HG03521 (cell line): ENCODE measurements around the gene SLC4A4.
A peak's percentile ranks its signal among the peaks of the same experiment; 100 is the strongest.

Experiments
- ATAC-seq: cut with Tn5 transposase; IDR thresholded peaks from one replicate; pipeline ENCODE4 v1.9.1; 2021; ENCODE audit warnings: mild to moderate bottlenecking, moderate library complexity; ENCODE audit not compliant: unreplicated experiment

Gene SLC4A4

GRCh38 chr4:71587995-71588394, 249.2 kb downstream of the SLC4A4 start:
- ATAC-seq: no peak

- ATAC-seq: no peak
Measured at GRCh38 chr4:71592793-71593192, 254.0 kb downstream of the SLC4A4 start.

GRCh38 chr4:71593311-71593710, 254.5 kb downstream of the SLC4A4 start:
- no peak for ATAC-seq

- ATAC-seq: no peak
Measured at GRCh38 chr4:71595576-71596108, 256.8 kb downstream of the SLC4A4 start.

GRCh38 chr4:71599578-71599977, 260.8 kb downstream of the SLC4A4 start:
- ATAC-seq: no peak

- no peak for ATAC-seq
Measured at GRCh38 chr4:71602289-71602900, 263.6 kb downstream of the SLC4A4 start.

- peak; percentile 95 for ATAC-seq
Measured at GRCh38 chr4:71604785-71605184, 266.0 kb downstream of the SLC4A4 start.

GRCh38 chr4:71607109-71607508, 268.3 kb downstream of the SLC4A4 start:
- ATAC-seq: no peak

- no peak for ATAC-seq
Measured at GRCh38 chr4:71607780-71608677, 269.2 kb downstream of the SLC4A4 start.

GRCh38 chr4:71608678-71609071, 269.9 kb downstream of the SLC4A4 start:
- ATAC-seq: no peak

- ATAC-seq: no peak
Measured at GRCh38 chr4:71609167-71609566, 270.3 kb downstream of the SLC4A4 start.

GRCh38 chr4:71609651-71610050, 270.8 kb downstream of the SLC4A4 start:
- ATAC-seq: no peak

- no peak for ATAC-seq
Measured at GRCh38 chr4:71614621-71615020, 275.8 kb downstream of the SLC4A4 start.

- no peak for ATAC-seq
Measured at GRCh38 chr4:71616168-71616811, 277.5 kb downstream of the SLC4A4 start.
